ENCODE results near the gene ACTR3.

Gene ACTR3

DNA sequence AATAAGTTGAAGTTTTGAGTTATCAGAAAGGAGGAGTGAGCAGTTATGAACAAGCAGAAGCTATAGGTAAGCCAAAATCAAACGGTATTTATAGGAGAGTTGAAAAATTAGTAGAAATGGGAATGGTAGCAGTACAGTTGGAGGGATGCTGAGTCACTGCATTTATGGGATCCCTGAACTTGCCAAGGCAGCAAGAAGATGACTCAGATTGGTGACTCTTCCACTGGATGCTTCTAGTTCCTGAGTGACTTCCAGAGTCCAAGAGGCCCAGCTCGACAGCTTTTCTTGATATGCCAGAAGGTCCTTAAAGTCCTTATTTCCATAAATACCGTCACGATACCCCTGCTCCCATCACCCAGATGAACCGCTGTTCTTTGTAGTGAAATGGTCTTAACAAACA is 31.1 kb upstream of the ACTR3 start:
- H3K36me3 Mint-ChIP-seq = peaks cover 5% of the 10 kb centered on the region
- H3K9me3 Mint-ChIP-seq = peaks cover 2% of the 10 kb centered on the region
- DNase-seq (ENCODE audit: low spot score in 2 of 2) (no peak), ATAC-seq (ENCODE audit: low read depth) (no peak)
- peak overlapping the region; percentile 80 for H3K27ac Mint-ChIP-seq
- H3K27me3 Mint-ChIP-seq = no peaks in the 10 kb centered on the region
- peak overlapping the region; percentile 55 for H3K4me3 Mint-ChIP-seq
- H3K4me1 Mint-ChIP-seq = peaks cover 49% of the 10 kb centered on the region

DNA sequence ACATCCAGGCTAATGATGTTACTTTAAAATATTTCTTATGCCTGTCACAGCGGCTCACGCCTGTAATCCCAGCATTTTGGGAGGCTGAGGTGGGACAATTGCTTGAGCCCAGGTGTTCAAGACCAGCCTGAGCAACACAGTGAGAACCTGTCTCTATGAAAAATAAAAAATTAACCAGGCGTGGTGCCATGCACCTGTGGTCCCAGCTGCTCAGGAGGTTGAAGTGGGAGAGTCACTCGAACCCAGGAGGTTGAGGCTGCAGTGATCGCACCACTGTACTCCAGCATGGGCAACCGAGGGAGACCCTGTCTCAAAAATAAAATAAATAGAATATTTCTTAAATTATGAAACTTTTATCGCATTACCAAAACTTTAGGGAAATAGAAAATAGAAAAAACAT is 28.1 kb upstream of the ACTR3 start:
- H3K36me3 Mint-ChIP-seq = peaks cover 5% of the 10 kb centered on the region
- no peak for DNase-seq (ENCODE audit: low spot score in 2 of 2)
- H3K27me3 Mint-ChIP-seq = no peaks in the 10 kb centered on the region
- peak overlapping the region; percentile 54 for H3K4me3 Mint-ChIP-seq
- peaks cover 43% of the 10 kb centered on the region for H3K4me1 Mint-ChIP-seq
- no peak for ATAC-seq (ENCODE audit: low read depth)
- H3K9me3 Mint-ChIP-seq = peaks cover 2% of the 10 kb centered on the region
- peak overlapping the region; percentile 87 for H3K27ac Mint-ChIP-seq

DNA sequence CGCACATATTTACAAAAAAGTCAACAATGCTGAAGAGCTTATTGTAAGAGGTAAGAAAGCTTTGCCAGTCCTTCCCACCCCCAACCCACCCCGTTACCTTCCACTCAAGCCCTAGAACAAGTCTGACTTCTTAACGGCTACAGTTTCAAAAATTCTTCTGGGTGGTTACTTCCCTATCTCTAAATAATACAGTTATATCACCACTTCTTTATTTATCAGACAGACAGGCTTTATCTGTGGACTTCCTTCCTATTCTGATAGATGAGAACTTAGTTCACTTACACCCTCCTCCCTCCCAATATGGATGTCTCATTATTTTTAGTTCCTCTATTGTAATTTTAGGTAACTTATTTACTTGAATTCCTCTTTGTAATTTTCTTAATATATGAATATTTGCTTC is 26.7 kb upstream of the ACTR3 start:
- Mint-ChIP-seq H3K36me3 (peaks cover 2% of the 10 kb centered on the region), H3K9me3 (no peaks in the 10 kb centered on the region), H3K27ac (peak overlapping the region; percentile 87), H3K27me3 (no peaks in the 10 kb centered on the region), H3K4me3 (peak overlapping the region; percentile 73), H3K4me1 (peaks cover 44% of the 10 kb centered on the region)
- peak in 1 of 2 donors; percentile 21 for DNase-seq (ENCODE audit: low spot score in 2 of 2)
- peak; percentile 72 for ATAC-seq (ENCODE audit: low read depth)

DNA sequence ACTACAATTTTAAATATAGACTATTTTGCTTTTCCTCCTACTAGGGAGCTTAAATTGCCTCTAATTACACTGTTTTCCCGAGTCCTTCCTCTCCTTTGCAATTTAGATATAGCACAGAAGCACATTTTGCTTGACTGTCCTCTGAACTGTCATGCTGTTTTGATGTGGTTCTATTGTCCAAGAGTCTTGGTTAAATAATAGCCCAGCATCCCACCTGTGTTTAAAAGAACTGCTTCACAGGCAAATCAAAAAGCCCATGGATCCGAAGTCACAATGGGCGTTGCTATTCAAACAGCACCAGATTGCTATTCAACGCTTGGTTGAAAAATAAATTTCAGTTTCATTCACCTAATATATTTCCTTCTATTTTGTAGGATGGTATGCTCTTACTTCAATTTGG is 22.3 kb upstream of the ACTR3 start:
- ATAC-seq (ENCODE audit: low read depth) = no peak
- no peak overlapping the region for H3K4me3 Mint-ChIP-seq
- H3K27me3 Mint-ChIP-seq = no peaks in the 10 kb centered on the region
- peaks cover 29% of the 10 kb centered on the region for H3K4me1 Mint-ChIP-seq
- no peaks in the 10 kb centered on the region for H3K36me3 Mint-ChIP-seq
- peak overlapping the region; percentile 28 for H3K27ac Mint-ChIP-seq
- no peak for DNase-seq (ENCODE audit: low spot score in 2 of 2)
- H3K9me3 Mint-ChIP-seq = no peaks in the 10 kb centered on the region

DNA sequence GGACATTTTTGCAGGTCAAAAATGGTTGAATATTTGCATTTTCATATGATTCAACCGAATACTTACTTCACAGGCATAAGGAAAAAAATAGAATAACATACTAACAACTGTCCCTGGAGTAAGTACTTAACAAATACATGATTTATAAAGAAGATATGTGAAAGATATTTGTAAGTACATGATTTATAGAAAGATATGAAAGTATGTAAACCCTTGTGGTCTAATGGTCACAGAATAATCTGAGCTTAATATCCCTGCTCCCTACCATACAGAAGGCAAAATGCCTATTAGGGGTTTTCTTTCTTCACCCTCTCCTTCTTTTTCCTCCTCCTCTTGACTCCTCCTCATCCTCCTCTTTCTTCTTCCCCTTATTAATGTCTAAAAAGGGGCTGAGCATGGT is 20.6 kb upstream of the ACTR3 start:
- ATAC-seq (ENCODE audit: low read depth) = no peak
- H3K4me1 Mint-ChIP-seq = peaks cover 23% of the 10 kb centered on the region
- H3K9me3 Mint-ChIP-seq = no peaks in the 10 kb centered on the region
- no peak overlapping the region for H3K4me3 Mint-ChIP-seq
- peaks cover 6% of the 10 kb centered on the region for H3K36me3 Mint-ChIP-seq
- no peaks in the 10 kb centered on the region for H3K27me3 Mint-ChIP-seq
- DNase-seq (ENCODE audit: low spot score in 2 of 2) = no peak
- no peak overlapping the region for H3K27ac Mint-ChIP-seq

DNA sequence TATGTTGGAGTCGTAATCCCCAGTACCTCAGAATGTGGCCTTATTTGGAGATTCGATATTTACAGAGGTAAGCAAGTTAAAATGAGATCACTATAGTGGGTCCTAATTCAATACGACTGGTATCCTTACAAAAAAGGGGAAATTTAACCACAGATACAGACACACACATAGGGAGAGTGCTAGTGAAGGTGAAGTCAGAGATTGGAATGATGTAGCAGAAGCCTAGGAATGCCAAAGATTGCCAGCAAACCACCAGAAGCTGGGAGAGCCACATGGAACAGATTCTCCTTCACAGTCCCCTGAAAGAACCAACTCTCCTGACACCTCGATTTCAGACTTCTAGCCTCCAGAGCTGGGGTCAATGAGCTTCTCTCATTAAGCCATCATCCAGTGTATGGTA is 17.7 kb upstream of the ACTR3 start:
- H3K27me3 Mint-ChIP-seq = no peaks in the 10 kb centered on the region
- H3K27ac Mint-ChIP-seq = peak overlapping the region; percentile 22
- no peaks in the 10 kb centered on the region for H3K9me3 Mint-ChIP-seq
- peaks cover 6% of the 10 kb centered on the region for H3K36me3 Mint-ChIP-seq
- no peak overlapping the region for H3K4me3 Mint-ChIP-seq
- no peak for ATAC-seq (ENCODE audit: low read depth)
- DNase-seq (ENCODE audit: low spot score in 2 of 2) = no peak
- peaks cover 20% of the 10 kb centered on the region for H3K4me1 Mint-ChIP-seq

DNA sequence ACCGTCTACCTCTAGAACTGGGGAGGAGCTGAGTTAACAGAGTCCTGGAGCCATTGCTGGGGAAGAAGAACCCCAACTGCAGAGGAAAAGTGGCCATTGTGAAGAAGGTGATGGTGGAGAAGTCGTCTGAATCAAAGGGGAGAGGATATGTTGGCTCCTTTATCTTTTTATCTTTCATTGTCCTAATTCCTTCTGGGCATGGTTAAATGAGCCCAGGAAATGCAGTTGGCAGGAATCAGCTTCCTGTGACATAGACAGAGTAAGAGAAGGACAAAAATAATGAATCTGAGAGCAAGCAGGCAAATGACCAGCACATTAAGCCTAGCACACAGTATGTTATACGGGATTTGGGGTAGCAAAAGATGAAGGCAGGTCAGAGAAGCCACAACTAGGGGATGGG is 16.0 kb upstream of the ACTR3 start:
- peaks cover 9% of the 10 kb centered on the region for H3K36me3 Mint-ChIP-seq
- peaks cover 17% of the 10 kb centered on the region for H3K4me1 Mint-ChIP-seq
- no peaks in the 10 kb centered on the region for H3K9me3 Mint-ChIP-seq
- no peak overlapping the region for H3K4me3 Mint-ChIP-seq
- H3K27me3 Mint-ChIP-seq = no peaks in the 10 kb centered on the region
- DNase-seq (ENCODE audit: low spot score in 2 of 2) = no peak
- peak overlapping the region; percentile 50 for H3K27ac Mint-ChIP-seq
- ATAC-seq (ENCODE audit: low read depth) = no peak

DNA sequence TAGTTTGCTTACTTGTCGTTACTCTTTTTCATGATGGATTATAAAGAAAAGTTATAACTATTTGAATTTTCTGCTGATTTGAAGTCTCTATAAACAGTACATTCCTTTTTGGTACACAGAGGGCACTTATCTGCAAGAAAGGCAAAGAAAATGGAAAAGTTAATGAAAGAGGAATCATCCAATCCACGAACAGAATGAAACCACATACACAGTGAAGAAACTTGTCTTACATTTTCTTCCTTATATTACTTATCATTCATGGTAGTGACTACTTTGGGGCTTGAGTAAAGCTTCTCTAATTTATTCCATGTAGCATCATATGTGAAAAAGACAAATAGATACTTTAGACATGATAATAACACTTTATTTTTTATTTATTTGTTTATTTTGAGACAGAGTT is 14.8 kb upstream of the ACTR3 start:
- Mint-ChIP-seq H3K4me1 (peaks cover 21% of the 10 kb centered on the region), H3K27me3 (no peaks in the 10 kb centered on the region), H3K9me3 (no peaks in the 10 kb centered on the region), H3K4me3 (no peak overlapping the region), H3K27ac (no peak overlapping the region), H3K36me3 (peaks cover 10% of the 10 kb centered on the region)
- no peak for DNase-seq (ENCODE audit: low spot score in 2 of 2)
- no peak for ATAC-seq (ENCODE audit: low read depth)

DNA sequence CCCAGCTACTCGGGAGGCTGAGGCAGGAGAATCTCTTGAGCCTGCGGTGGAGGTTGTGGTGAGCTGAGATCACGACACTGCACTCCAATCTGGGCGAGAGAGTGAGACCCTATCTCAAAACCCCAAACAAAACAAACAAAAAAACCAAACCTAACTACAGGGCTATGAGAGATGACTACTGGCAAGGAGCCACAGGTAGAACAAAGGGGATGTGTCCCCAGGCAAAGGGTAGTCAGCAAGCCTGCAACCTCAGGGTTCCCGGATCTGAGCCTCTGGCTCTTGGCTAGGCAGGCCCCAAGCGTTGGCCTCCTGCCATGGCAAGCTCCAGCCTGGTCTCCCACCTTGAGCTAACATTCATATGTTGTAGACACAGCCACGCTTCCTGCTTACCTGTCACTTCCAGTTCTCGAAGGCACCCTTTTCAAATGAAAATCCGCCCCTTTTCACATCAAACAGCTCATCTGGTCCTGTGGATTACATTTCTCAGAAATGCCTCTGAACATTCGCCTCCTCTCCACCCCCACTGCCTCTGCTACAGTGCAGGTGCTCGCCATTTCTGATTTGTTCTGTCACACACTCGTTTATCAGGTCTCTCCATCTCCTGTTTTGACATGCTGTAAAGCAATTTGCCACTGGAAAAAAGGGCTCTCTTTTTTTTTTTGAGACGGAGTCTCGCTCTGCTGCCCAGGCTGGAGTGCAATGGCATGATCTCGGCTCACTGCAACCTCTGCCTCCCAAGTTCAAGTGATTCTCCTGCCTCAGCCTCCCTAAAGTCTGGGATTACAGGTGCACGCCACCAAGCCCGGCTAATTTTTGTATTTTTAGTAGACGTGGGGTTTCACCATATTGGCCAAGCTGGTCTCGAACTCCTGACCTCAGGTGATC is 13.1 kb upstream of the ACTR3 start:
- Mint-ChIP-seq H3K36me3 (peaks cover 10% of the 10 kb centered on the region), H3K4me3 (no peak overlapping the region), H3K27me3 (no peaks in the 10 kb centered on the region), H3K9me3 (no peaks in the 10 kb centered on the region), H3K4me1 (peaks cover 21% of the 10 kb centered on the region), H3K27ac (no peak overlapping the region)
- ATAC-seq (ENCODE audit: low read depth) (no peak), DNase-seq (ENCODE audit: low spot score in 2 of 2) (no peak)

DNA sequence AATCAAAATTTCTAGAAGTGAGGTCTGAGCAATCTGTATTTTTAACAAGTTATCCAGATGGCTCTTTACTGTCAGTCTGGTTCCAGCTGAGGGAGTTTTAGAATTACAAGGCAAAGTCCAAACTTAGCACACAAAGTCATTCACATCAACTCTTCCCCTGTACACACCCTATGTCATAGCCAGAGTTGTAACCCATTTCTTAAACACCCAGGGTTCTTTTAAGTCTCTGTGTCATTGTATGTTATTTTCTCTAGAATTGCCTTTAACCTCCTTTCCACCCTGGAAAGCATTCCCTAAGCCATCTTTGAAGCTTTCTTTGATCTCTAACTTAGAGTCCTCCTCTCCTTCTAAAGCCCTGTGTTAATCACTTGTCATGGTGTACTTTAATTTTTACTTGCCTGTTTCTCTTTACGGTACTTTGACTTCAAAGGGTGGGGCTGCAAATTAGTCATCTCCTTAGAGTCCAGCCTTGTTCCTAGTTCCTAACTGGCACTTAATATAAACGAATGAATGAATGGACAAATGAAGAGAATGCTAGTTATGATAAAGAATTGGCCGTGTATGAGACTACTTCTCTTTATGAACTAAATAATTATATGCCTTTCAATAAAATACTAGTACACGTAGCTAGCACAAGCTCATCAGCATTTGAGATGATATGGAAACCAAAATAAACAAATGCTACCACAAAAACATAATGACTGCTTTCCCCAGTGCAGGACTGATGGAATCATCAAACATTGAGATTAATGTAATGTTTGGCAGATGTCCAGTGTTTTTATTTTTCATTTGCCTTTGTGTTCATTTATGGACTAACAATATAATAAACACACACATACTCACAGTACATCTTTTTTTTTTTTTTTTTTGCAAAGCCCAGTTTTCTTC is 11.9 kb upstream of the ACTR3 start:
- H3K4me3 Mint-ChIP-seq = no peak overlapping the region
- peaks cover 14% of the 10 kb centered on the region for H3K36me3 Mint-ChIP-seq
- H3K27ac Mint-ChIP-seq = peak overlapping the region; percentile 70
- peaks cover 19% of the 10 kb centered on the region for H3K4me1 Mint-ChIP-seq
- DNase-seq (ENCODE audit: low spot score in 2 of 2) = no peak
- H3K27me3 Mint-ChIP-seq = no peaks in the 10 kb centered on the region
- ATAC-seq (ENCODE audit: low read depth) = no peak
- H3K9me3 Mint-ChIP-seq = no peaks in the 10 kb centered on the region

DNA sequence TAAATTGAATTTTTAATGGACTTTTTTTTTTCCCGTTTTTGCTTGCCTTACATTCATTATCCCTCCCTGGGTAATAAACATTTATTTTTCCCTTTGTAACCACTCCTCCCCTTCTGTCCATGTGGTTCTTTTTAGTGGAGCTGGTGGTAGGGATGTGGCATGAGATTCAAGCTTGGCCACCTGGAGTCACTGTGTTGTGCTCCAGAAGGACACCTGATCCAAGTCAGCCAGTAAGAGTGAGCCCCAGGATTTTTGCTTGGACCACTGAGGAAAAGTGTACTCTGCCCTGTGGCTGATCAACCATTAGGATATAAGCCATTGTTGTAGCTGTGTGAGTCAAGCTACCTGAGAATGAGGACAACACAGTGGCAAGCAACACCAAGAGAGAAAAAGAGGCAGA is 11.1 kb upstream of the ACTR3 start:
- Mint-ChIP-seq H3K27me3 (no peaks in the 10 kb centered on the region), H3K36me3 (peaks cover 14% of the 10 kb centered on the region), H3K4me3 (no peak overlapping the region), H3K27ac (peak overlapping the region; percentile 28), H3K4me1 (peaks cover 16% of the 10 kb centered on the region), H3K9me3 (no peaks in the 10 kb centered on the region)
- no peak for DNase-seq (ENCODE audit: low spot score in 2 of 2)
- no peak for ATAC-seq (ENCODE audit: low read depth)

DNA sequence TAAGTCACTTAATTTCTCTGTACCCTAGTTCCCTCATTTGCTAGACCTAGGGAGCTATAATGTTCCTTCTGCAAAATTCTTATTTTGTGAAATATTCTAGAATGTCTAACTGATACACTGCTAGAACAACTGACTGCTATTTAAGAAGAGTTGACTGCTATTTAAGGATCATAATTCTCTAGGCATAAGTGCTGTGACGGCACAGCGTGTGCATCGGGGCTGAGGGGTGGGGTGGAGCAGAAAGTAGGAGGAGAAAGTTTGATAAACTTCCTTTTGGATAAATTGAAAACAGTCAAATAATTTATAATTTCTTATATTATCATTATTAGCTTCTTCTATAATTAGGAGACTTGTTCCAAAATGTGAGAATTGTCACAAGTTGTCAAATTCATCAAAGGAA is 10.4 kb upstream of the ACTR3 start:
- no peaks in the 10 kb centered on the region for H3K27me3 Mint-ChIP-seq
- no peaks in the 10 kb centered on the region for H3K9me3 Mint-ChIP-seq
- H3K27ac Mint-ChIP-seq = no peak overlapping the region
- no peak for DNase-seq (ENCODE audit: low spot score in 2 of 2)
- no peak overlapping the region for H3K4me3 Mint-ChIP-seq
- H3K4me1 Mint-ChIP-seq = peaks cover 13% of the 10 kb centered on the region
- H3K36me3 Mint-ChIP-seq = peaks cover 11% of the 10 kb centered on the region
- ATAC-seq (ENCODE audit: low read depth) = no peak

DNA sequence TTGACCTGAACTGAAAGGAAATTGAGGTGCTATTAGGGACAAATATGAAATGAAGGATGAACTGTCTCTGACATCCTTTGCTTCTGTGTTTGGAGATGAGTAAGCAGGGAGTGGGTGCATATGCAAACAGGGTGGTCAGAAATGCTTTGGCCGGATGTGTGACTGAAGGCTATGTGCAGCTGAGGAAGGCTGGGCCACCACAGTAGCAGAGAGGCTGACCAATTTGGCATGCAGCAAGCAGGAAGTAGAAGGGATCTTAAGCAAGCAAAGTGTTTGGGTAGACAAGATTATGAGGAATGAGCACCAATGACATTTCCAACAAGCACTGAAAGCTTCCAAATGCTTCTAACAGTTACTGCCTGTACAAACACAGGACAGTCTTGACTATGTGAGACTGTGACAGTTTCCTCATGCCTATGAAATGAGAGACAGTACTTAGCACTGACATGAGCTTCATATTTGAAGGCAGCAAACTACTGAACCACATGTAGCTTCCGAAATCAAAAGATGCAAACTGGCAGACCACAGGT is 3.3 kb upstream of the ACTR3 start:
- peaks cover 31% of the 10 kb centered on the region for H3K4me1 Mint-ChIP-seq
- DNase-seq (ENCODE audit: low spot score in 2 of 2) = no peak
- peak overlapping the region; percentile 98 for H3K27ac Mint-ChIP-seq
- H3K4me3 Mint-ChIP-seq = peak overlapping the region; percentile 68
- ATAC-seq (ENCODE audit: low read depth) = peak; percentile 5
- H3K36me3 Mint-ChIP-seq = peaks cover 7% of the 10 kb centered on the region
- no peaks in the 10 kb centered on the region for H3K9me3 Mint-ChIP-seq
- no peaks in the 10 kb centered on the region for H3K27me3 Mint-ChIP-seq
